Panc1 (cell line): ENCODE measurements around the gene THAP11. TPM values are rescaled to one million over a fixed set of nuclear protein-coding genes. Genes with fewer than 3 reads are reported as not detected.

Experiments used
- ATAC-seq: fragments of 200-7000 bp; cut with Tn5 transposase; 2 replicates; pipeline ENCODE4 v1.9.1; 2020; ENCODE audit warnings: mild to moderate bottlenecking, moderate library complexity
- BruUV-seq: library from RNA; stranded (reverse); fragments of 400-500 nt; replicated peaks from 2 replicates; lab custom pipeline; 2021; lab: Mats Ljungman, UMichigan
- CTCF ChIA-PET: fragments of 300-600 bp; sonication (Branson Sonifier 250); formaldehyde crosslinking; loops from one replicate; lab custom pipeline; 2022; ENCODE audit warnings: antibody characterized with exemption; lab: Charles Lee
- POLR2A ChIA-PET: fragments of 300-600 bp; sonication (Branson Sonifier 250); formaldehyde crosslinking; loops from one replicate; lab custom pipeline; 2022; ENCODE audit warnings: antibody characterized with exemption; lab: Charles Lee
- DNase-seq: peaks from one replicate; pipeline ENCODE4 v3.0.0-alpha.2; 2010; ENCODE audit warnings: low read depth, low spot score
- H3K27ac ChIP-seq: 2 replicates; pipeline ENCODE4 v1.5.1; 2011; ENCODE audit warnings: mild to moderate bottlenecking, low read length, inconsistent platforms
- H3K27me3 ChIP-seq: fragments of 200-500 bp; sonication (Bioruptor generic); 2 replicates; pipeline ENCODE4 v1.6.0; 2014; ENCODE audit warnings: low read length, inconsistent platforms; ENCODE audit not compliant: control insufficient read depth, insufficient read depth
- H3K36me3 ChIP-seq: fragments of 200-500 bp; sonication (Bioruptor generic); 2 replicates; pipeline ENCODE4 v1.5.1; 2014; ENCODE audit warnings: inconsistent platforms, mild to moderate bottlenecking, low read length, moderate library complexity; ENCODE audit not compliant: control insufficient read depth, insufficient read depth
- H3K4me1 ChIP-seq: 2 replicates; pipeline ENCODE4 v1.5.1; 2011; ENCODE audit warnings: inconsistent platforms, mild to moderate bottlenecking, low read length, moderate library complexity; ENCODE audit not compliant: control insufficient read depth, insufficient read depth
- H3K4me3 ChIP-seq, 2 experiments: 2 replicates each; pipeline ENCODE4 v1.5.1; 2011 to 2012; ENCODE audit warnings: low read depth in 2 of 2, low read length in 2 of 2, mild to moderate bottlenecking in 2 of 2, inconsistent platforms in 1 of 2, moderate library complexity in 1 of 2
- H3K9me3 ChIP-seq: fragments of 200-500 bp; sonication (Bioruptor generic); 2 replicates; pipeline ENCODE4 v1.5.1; 2014; ENCODE audit warnings: low read depth, mild to moderate bottlenecking, inconsistent platforms, low read length, moderate library complexity; ENCODE audit not compliant: control insufficient read depth, insufficient read depth
- CTCF ChIP-seq: fragments of 450-650 bp; IDR thresholded peaks from 2 replicates; pipeline ENCODE4 v1.5.1; 2017; ENCODE audit warnings: mild to moderate bottlenecking
- POLR2AphosphoS5 ChIP-seq: IDR thresholded peaks from 2 replicates; pipeline ENCODE4 v1.6.1; 2012; ENCODE audit warnings: mild to moderate bottlenecking, low read depth, low read length, moderate library complexity
- SIN3A ChIP-seq: IDR thresholded peaks from 2 replicates; pipeline ENCODE4 v1.6.1; 2012; ENCODE audit warnings: low read depth, mild to moderate bottlenecking, low read length, moderate library complexity, borderline replicate concordance; ENCODE audit not compliant: insufficient read depth
- TCF7L2 ChIP-seq: IDR thresholded peaks from 2 replicates; pipeline ENCODE4 v1.6.1; 2011; ENCODE audit warnings: mild to moderate bottlenecking, low read depth, low read length, inconsistent platforms
- in situ Hi-C: cut with HindIII; loops from 2 replicates; pipeline ENCODE4 v1.10.0; 2016; ENCODE audit warnings: low sequenced_read_pairs, low pct_unique_long_range_greater_than_20kb
- intact Hi-C: fragments of 100-400 bp; cut with micrococcal nuclease; formaldehyde crosslinking; loops from one replicate; pipeline ENCODE4 v1.10.0; 2022; ENCODE audit not compliant: unreplicated experiment
- total RNA-seq: library from RNA; stranded (reverse); gene quantifications from one replicate; pipeline ENCODE4 v1.2.1, GENCODE V29; 2021; ENCODE audit not compliant: unreplicated experiment
- TF ChIP-seq, protein P1 (sequence below), 2 experiments: IDR thresholded peaks; 2 replicates each; pipeline ENCODE4 v1.6.1; 2011 to 2012; ENCODE audit warnings: low read depth in 2 of 2, control low read depth in 1 of 2, low read length in 1 of 2, mild to moderate bottlenecking in 1 of 2, moderate library complexity in 1 of 2; ENCODE audit not compliant: insufficient read depth in 1 of 2

The THAP11 gene
- total RNA-seq, 1 experiment from 2014 or later: 27.3 TPM

- Histone ChIP-seq H3K4me1 (peaks cover 26% of the 10 kb centered on the region), H3K36me3 (no peaks in the 10 kb centered on the region), H3K27ac (peak overlapping the region; percentile 91), H3K9me3 (no peaks in the 10 kb centered on the region), H3K4me3 (peak overlapping the region; percentile 69 to 77), H3K27me3 (no peaks in the 10 kb centered on the region)
- intact Hi-C loops (no loop called here), in situ Hi-C loops (no loop called here)
- DNase-seq: no peak
- ChIA-PET POLR2A (interaction anchor here (0.7 kb wide), 1 partner anchor 33 kb away, joined by 6 read pairs; no protein-coding TSS in a partner anchor), CTCF (interaction anchor here (0.7 kb wide), 1 partner anchor 305 kb away, joined by 9 read pairs; no protein-coding TSS in a partner anchor)
- no TSS peak for BruUV-seq
- TF ChIP-seq SIN3A: no peak
- no peak for TF ChIP-seq CTCF
- TF ChIP-seq TCF7L2: no peak
- no peak for TF ChIP-seq POLR2AphosphoS5
- TF ChIP-seq, protein P1, sequence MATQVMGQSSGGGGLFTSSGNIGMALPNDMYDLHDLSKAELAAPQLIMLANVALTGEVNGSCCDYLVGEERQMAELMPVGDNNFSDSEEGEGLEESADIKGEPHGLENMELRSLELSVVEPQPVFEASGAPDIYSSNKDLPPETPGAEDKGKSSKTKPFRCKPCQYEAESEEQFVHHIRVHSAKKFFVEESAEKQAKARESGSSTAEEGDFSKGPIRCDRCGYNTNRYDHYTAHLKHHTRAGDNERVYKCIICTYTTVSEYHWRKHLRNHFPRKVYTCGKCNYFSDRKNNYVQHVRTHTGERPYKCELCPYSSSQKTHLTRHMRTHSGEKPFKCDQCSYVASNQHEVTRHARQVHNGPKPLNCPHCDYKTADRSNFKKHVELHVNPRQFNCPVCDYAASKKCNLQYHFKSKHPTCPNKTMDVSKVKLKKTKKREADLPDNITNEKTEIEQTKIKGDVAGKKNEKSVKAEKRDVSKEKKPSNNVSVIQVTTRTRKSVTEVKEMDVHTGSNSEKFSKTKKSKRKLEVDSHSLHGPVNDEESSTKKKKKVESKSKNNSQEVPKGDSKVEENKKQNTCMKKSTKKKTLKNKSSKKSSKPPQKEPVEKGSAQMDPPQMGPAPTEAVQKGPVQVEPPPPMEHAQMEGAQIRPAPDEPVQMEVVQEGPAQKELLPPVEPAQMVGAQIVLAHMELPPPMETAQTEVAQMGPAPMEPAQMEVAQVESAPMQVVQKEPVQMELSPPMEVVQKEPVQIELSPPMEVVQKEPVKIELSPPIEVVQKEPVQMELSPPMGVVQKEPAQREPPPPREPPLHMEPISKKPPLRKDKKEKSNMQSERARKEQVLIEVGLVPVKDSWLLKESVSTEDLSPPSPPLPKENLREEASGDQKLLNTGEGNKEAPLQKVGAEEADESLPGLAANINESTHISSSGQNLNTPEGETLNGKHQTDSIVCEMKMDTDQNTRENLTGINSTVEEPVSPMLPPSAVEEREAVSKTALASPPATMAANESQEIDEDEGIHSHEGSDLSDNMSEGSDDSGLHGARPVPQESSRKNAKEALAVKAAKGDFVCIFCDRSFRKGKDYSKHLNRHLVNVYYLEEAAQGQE (IDR thresholded peaks at IDR 0.05; ENCODE audit: insufficient read depth in 1 of 2, low read depth in 2 of 2, low read length in 1 of 2): no peak
- peak; percentile 16 for ATAC-seq
Measured at GRCh38 chr16:67841198-67841815, 813 bp upstream of the THAP11 start.

- ChIA-PET CTCF (interaction anchor here (0.5 to 1.3 kb wide), 3 partner anchors 26 to 264 kb away, joined by 3 to 5 read pairs (median 3); no protein-coding TSS in a partner anchor), POLR2A (no interaction called here)
- Histone ChIP-seq H3K4me1 (peaks cover 26% of the 10 kb centered on the region), H3K36me3 (no peaks in the 10 kb centered on the region; the same call in 1 of the 2 replicates), H3K27ac (peak overlapping the region; percentile 54), H3K4me3 (peak overlapping the region; percentile 69), H3K9me3 (no peaks in the 10 kb centered on the region), H3K27me3 (no peaks in the 10 kb centered on the region)
- no peak for DNase-seq
- no peak for TF ChIP-seq TCF7L2
- TF ChIP-seq, protein P1 (IDR thresholded peaks at IDR 0.05; ENCODE audit: insufficient read depth in 1 of 2, low read depth in 2 of 2, low read length in 1 of 2): no peak
- TF ChIP-seq CTCF: no peak; the same call in 1 of the 2 replicates
- TF ChIP-seq SIN3A: no peak
- TF ChIP-seq POLR2AphosphoS5: no peak
- in situ Hi-C loops: no loop called here
- intact Hi-C loops: no loop called here
- peak; percentile 42 for ATAC-seq
- no TSS peak for BruUV-seq
Measured at GRCh38 chr16:67842509-67843342, 606 bp downstream of the THAP11 start.
